Ovary (tissue), 9 donors: ENCODE measurements around the gene HELB. TPM values are rescaled to one million over a fixed set of nuclear protein-coding genes. Genes with fewer than 3 reads are reported as not detected.

Source experiments
- DNase-seq, 5 donors: peaks; one replicate each; pipeline ENCODE4 v3.0.0-alpha.2; 2019 to 2020
- H3K27ac ChIP-seq, 2 donors: fragments of 200-600 bp; one replicate each; pipeline versions ENCODE4 v1.5.1 to v1.8.0; 2019 to 2022
- H3K27me3 ChIP-seq: fragments of 200-600 bp; one replicate; pipeline ENCODE4 v1.8.0; 2022
- H3K36me3 ChIP-seq: fragments of 200-600 bp; sonication (generic); one replicate; pipeline ENCODE4 v1.5.1; 2019
- H3K4me1 ChIP-seq: one replicate; pipeline ENCODE4 v1.8.1; 2013; ENCODE audit warnings: mild to moderate bottlenecking, moderate library complexity; ENCODE audit not compliant: insufficient read depth
- H3K4me3 ChIP-seq: fragments of 200-600 bp; sonication (generic); one replicate; pipeline ENCODE4 v1.5.1; 2017
- H3K9me3 ChIP-seq, 2 donors: fragments of 200-600 bp in 1 of 2; sonication (generic) in 1 of 2; one replicate each; pipeline versions ENCODE4 v1.5.1 to v1.8.1; 2013 to 2019; ENCODE audit warnings: mild to moderate bottlenecking in 1 of 2, moderate library complexity in 1 of 2
- EP300 ChIP-seq: sonication (generic); formaldehyde crosslinking; IDR thresholded peaks from one replicate; pipeline ENCODE4 v1.6.1; 2017; ENCODE audit warnings: antibody characterized with exemption
- POLR2A ChIP-seq: fragments of 450-650 bp; IDR thresholded peaks from one replicate; pipeline ENCODE4 v1.6.1; 2017; ENCODE audit warnings: antibody characterized with exemption, mild to moderate bottlenecking, moderate library complexity
- WGBS, 3 donors: extraction: QIAGEN DNeasy Blood & Tissue Kit in 1 of 3; methylation state at CpG; one replicate each; pipeline versions ENCODE4 v1.1.5 to v1.1.7; 2013 to 2017; 5-methylcytosine and 5-hydroxymethylcytosine counted together
- intact Hi-C, 4 donors: fragments of 100-400 bp; cut with DNase I; formaldehyde crosslinking; loops; one replicate each; pipeline versions ENCODE4 v1.11.0 to v1.15.1; 2022 to 2023
- polyA plus RNA-seq, 2 donors: library from polyadenylated mRNA; stranded (reverse); fragments of 200-250 nt in 1 of 2; fragments of 350-450 nt in 1 of 2; fragmentation: Illumina TruSeq in 1 of 2; extraction: RNeasy Lipid Tissue Mini Kit (QIAGEN cat#74804) in 1 of 2; gene quantifications; one replicate each; pipeline ENCODE4 v1.2.3, GENCODE V29; 2013 to 2014
- total RNA-seq, 7 donors: library from RNA; depleted of rRNA in 2 of 7; stranded (reverse); fragments of >200 nt in 2 of 7; fragmentation: NEBNext Ultra II Directional in 3 of 7; extraction: Animal tissue kit (Norgen Biotek cat#: 25700) in 3 of 7; gene quantifications; one replicate each; pipeline versions ENCODE4 v1.1.0 to v1.2.4, GENCODE V29; 2016 to 2023
- TF ChIP-seq, protein P1 (sequence below), 3 donors: fragments of 450-650 bp in 2 of 3; fragments of 200-600 bp in 1 of 3; IDR thresholded peaks; one replicate each; pipeline versions ENCODE4 v1.5.1 to v1.8.0; 2016 to 2022; ENCODE audit warnings: antibody characterized with exemption in 3 of 3, mild to moderate bottlenecking in 1 of 3
- donor health status: DM: no; HTN: no; CAD: no; lungs with moderate emphysema.
- donor health status: DM: no; HTN: no; CAD: no.
- donor health status: Bipolar disorder and iron deficiency.
- donor health status: DM: yes; HTN: yes; CAD: no.
- donor health status: DM: no; HTN: no; CAD: no.
- donor health status: DM: yes; HTN: yes; CAD: no.

The HELB gene
- total and polyA plus RNA-seq, 9 donors, result 1.1 to 6.7 (median 3.7) TPM

DNA sequence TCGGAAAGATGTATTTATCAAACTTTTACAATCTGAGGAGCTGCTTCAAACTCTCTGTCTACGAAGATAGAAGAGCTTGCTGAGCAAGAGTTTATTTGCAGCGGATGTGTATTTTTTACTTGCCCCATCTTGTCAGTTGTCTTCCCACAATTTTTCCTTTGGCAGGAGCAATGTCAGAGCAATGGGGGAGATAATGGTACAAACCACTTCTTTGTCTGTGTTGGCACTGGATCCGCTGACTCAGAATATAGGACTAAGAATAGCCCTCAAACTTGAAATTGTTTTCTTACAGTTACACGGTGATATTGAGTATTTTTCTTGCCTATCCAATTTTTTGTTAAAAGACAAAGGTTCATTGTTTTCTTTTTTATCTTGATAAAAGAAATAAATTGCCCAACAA, 27.6 kb downstream of the HELB start:
- DNase-seq, result no peak
- no peak overlapping the region for H3K27ac ChIP-seq
- intact Hi-C loops, result no loop called here
- WGBS, 3 donors, result 81 to 84% (median 81%) methylated on average over 5 of the region's 5 CpGs
- no peak for TF ChIP-seq EP300
- no peak for TF ChIP-seq POLR2A
- TF ChIP-seq, protein P1, sequence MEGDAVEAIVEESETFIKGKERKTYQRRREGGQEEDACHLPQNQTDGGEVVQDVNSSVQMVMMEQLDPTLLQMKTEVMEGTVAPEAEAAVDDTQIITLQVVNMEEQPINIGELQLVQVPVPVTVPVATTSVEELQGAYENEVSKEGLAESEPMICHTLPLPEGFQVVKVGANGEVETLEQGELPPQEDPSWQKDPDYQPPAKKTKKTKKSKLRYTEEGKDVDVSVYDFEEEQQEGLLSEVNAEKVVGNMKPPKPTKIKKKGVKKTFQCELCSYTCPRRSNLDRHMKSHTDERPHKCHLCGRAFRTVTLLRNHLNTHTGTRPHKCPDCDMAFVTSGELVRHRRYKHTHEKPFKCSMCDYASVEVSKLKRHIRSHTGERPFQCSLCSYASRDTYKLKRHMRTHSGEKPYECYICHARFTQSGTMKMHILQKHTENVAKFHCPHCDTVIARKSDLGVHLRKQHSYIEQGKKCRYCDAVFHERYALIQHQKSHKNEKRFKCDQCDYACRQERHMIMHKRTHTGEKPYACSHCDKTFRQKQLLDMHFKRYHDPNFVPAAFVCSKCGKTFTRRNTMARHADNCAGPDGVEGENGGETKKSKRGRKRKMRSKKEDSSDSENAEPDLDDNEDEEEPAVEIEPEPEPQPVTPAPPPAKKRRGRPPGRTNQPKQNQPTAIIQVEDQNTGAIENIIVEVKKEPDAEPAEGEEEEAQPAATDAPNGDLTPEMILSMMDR (IDR thresholded peaks at IDR 0.05), result no peak
- H3K4me3 ChIP-seq, result no peak overlapping the region
- H3K36me3 ChIP-seq, result no peaks in the 10 kb centered on the region
- H3K27me3 ChIP-seq, result no peaks in the 10 kb centered on the region
- H3K9me3 ChIP-seq, result no peaks in the 10 kb centered on the region
- no peaks in the 10 kb centered on the region for H3K4me1 ChIP-seq

DNA sequence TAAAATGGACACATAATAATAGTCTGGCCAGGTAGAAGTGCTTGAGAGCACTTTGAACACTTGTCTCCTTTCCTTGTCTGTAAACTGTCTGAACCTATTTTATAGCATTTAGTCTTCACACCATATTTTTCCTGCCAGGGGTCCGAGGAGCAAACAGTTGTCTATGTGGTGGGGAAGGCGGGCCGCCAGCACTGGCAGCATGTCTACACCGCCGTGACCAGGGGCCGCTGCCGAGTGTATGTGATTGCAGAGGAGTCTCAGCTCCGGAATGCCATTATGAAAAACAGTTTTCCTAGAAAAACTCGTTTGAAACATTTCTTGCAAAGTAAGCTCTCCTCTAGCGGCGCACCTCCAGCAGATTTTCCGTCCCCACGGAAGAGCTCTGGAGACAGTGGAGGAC, 28.7 kb downstream of the HELB start:
- Histone ChIP-seq H3K4me1 (no peaks in the 10 kb centered on the region), H3K27me3 (no peaks in the 10 kb centered on the region), H3K9me3 (no peaks in the 10 kb centered on the region), H3K4me3 (no peak overlapping the region), H3K36me3 (no peaks in the 10 kb centered on the region), H3K27ac (no peak overlapping the region)
- DNase-seq, result no peak
- intact Hi-C loops, result no loop called here
- WGBS, 3 donors, result 92% methylated on average over 13 of the region's 13 CpGs
- TF ChIP-seq POLR2A, result no peak
- TF ChIP-seq, protein P1 (IDR thresholded peaks at IDR 0.05), result no peak
- no peak for TF ChIP-seq EP300

DNA sequence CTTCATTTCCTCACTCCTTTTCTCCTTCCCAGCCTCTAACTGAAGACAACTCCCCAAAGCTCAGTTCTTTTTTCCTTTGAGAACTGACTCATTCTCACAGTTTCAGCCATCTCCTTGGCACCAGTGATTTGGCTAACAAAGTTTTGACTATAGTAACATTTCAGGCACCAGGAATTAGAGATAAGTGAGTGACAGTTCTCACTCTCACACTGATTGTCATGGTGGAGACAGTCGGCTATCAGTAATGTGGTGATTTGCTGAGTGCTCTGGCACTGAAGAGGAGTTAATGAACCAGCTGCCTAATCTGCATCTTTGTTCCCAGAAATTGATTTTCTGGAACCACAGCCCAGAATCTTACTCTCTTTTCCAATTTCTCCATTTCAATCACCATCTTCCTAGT, 29.5 kb downstream of the HELB start:
- intact Hi-C loops, result no loop called here
- H3K4me1 ChIP-seq, result no peaks in the 10 kb centered on the region
- H3K36me3 ChIP-seq, result no peaks in the 10 kb centered on the region
- TF ChIP-seq, protein P1 (IDR thresholded peaks at IDR 0.05), result no peak
- TF ChIP-seq EP300 (no peak), POLR2A (no peak)
- no peaks in the 10 kb centered on the region for H3K27me3 ChIP-seq
- 96% methylated on average over 1 of the region's 1 CpG for WGBS, 3 donors
- no peak overlapping the region for H3K4me3 ChIP-seq
- DNase-seq, result no peak
- no peaks in the 10 kb centered on the region for H3K9me3 ChIP-seq
- H3K27ac ChIP-seq, result no peak overlapping the region

DNA sequence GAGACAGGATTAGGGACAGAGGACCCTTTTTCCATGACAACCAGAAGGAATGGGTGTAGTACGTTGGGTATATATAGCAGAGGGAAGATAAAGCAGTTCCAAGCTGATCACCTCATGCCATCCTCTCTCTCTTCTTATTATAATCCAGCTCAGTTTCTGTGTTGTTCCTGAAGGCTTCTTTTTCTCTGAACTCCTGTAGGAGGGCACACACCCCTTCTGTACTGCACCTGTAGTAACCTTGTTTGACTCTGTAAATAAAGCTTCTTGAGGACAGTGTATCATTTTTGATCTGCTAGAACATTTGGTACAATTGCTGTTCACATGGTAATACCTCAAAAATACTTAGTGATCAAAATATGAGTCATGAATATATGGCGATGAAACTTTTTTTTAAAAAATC, 33.5 kb downstream of the HELB start:
- intact Hi-C loops, result no loop called here
- H3K27me3 ChIP-seq, result no peaks in the 10 kb centered on the region
- no peaks in the 10 kb centered on the region for H3K4me1 ChIP-seq
- no peak overlapping the region for H3K27ac ChIP-seq
- no peaks in the 10 kb centered on the region for H3K36me3 ChIP-seq
- no peak for DNase-seq
- H3K9me3 ChIP-seq, result no peaks in the 10 kb centered on the region
- H3K4me3 ChIP-seq, result no peak overlapping the region
- TF ChIP-seq, protein P1 (IDR thresholded peaks at IDR 0.05), result no peak
- TF ChIP-seq EP300 (no peak), POLR2A (no peak)
- 96 to 97% (median 96%) methylated on average over 2 of the region's 2 CpGs for WGBS, 3 donors
